WERI-Rb-1 (cell line): Measurements from ENCODE around the gene TNF.

Experiments
- DNase-seq: peaks from one replicate; pipeline ENCODE4 v3.0.0-alpha.2; 2020
- H3K27ac ChIP-seq: fragments of 250-450 bp; sonication (Bioruptor Pico); 2 replicates; pipeline ENCODE4 v1.5.1; 2020; ENCODE audit warnings: mild to moderate bottlenecking, moderate library complexity
- H3K27me3 ChIP-seq: fragments of 250-450 bp; sonication (Bioruptor Pico); 2 replicates; pipeline ENCODE4 v1.5.1; 2021; ENCODE audit warnings: mild to moderate bottlenecking, low read depth, moderate library complexity; ENCODE audit not compliant: insufficient read depth, severe bottlenecking
- H3K36me3 ChIP-seq: fragments of 250-450 bp; sonication (Bioruptor Pico); 2 replicates; pipeline ENCODE4 v1.5.1; 2020; ENCODE audit warnings: mild to moderate bottlenecking, moderate library complexity
- H3K4me3 ChIP-seq: 2 replicates; pipeline ENCODE4 v1.5.1; 2011; ENCODE audit warnings: low read depth, mild to moderate bottlenecking, control low read depth, low read length
- H3K9me3 ChIP-seq: fragments of 250-450 bp; sonication (Bioruptor Pico); 2 replicates; pipeline ENCODE4 v1.5.1; 2021; ENCODE audit warnings: mild to moderate bottlenecking, moderate library complexity; ENCODE audit not compliant: severe bottlenecking
- CTCF ChIP-seq: IDR thresholded peaks from 2 replicates; pipeline ENCODE4 v1.5.1; 2011; ENCODE audit warnings: low read depth, mild to moderate bottlenecking, control low read depth, inconsistent platforms, low read length

TNF gene

DNA sequence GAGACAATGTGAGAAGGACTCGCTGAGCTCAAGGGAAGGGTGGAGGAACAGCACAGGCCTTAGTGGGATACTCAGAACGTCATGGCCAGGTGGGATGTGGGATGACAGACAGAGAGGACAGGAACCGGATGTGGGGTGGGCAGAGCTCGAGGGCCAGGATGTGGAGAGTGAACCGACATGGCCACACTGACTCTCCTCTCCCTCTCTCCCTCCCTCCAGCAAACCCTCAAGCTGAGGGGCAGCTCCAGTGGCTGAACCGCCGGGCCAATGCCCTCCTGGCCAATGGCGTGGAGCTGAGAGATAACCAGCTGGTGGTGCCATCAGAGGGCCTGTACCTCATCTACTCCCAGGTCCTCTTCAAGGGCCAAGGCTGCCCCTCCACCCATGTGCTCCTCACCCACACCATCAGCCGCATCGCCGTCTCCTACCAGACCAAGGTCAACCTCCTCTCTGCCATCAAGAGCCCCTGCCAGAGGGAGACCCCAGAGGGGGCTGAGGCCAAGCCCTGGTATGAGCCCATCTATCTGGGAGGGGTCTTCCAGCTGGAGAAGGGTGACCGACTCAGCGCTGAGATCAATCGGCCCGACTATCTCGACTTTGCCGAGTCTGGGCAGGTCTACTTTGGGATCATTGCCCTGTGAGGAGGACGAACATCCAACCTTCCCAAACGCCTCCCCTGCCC lies 1.7 kb downstream of the TNF start:
- no peak overlapping the region for H3K27ac ChIP-seq
- H3K36me3 ChIP-seq: no peaks in the 10 kb centered on the region
- H3K27me3 ChIP-seq: no peaks in the 10 kb centered on the region
- H3K4me3 ChIP-seq: no peak overlapping the region
- no peak for DNase-seq
- H3K9me3 ChIP-seq: no peaks in the 10 kb centered on the region
- no peak for TF ChIP-seq CTCF

DNA sequence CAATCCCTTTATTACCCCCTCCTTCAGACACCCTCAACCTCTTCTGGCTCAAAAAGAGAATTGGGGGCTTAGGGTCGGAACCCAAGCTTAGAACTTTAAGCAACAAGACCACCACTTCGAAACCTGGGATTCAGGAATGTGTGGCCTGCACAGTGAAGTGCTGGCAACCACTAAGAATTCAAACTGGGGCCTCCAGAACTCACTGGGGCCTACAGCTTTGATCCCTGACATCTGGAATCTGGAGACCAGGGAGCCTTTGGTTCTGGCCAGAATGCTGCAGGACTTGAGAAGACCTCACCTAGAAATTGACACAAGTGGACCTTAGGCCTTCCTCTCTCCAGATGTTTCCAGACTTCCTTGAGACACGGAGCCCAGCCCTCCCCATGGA lies 2.2 kb downstream of the TNF start:
- H3K36me3 ChIP-seq: no peaks in the 10 kb centered on the region
- no peaks in the 10 kb centered on the region for H3K27me3 ChIP-seq
- H3K4me3 ChIP-seq: no peak overlapping the region
- DNase-seq: no peak
- H3K27ac ChIP-seq: no peak overlapping the region
- no peak for TF ChIP-seq CTCF
- H3K9me3 ChIP-seq: no peaks in the 10 kb centered on the region

DNA sequence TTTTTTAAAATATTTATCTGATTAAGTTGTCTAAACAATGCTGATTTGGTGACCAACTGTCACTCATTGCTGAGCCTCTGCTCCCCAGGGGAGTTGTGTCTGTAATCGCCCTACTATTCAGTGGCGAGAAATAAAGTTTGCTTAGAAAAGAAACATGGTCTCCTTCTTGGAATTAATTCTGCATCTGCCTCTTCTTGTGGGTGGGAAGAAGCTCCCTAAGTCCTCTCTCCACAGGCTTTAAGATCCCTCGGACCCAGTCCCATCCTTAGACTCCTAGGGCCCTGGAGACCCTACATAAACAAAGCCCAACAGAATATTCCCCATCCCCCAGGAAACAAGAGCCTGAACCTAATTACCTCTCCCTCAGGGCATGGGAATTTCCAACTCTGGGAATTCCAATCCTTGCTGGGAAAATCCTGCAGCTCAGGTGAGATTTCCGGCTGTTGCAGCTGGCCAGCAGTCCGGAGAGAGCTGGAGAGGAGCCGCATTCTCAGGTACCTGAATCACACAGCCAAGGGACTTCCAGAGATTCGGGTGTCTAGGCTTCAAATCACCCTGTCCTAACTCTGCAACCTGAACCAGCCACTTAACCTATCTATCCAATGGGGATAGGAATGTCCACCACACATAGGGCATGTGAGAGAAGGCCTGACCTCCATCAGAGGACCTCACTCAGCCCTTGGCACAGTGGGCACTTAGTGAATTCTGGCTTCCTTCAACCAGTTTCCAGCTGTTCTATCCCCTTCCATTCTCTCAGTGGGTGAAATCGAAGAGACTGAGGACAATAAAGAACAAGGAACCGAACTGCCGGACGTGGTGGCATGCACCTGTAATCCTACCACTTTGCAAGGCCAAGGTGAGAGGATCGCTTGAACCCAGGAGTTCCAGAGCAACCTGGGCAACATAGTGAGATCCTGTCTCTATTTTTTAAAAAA lies 3.1 kb downstream of the TNF start:
- H3K27ac ChIP-seq: no peak overlapping the region
- no peaks in the 10 kb centered on the region for H3K9me3 ChIP-seq
- TF ChIP-seq CTCF: no peak
- DNase-seq: no peak
- no peak overlapping the region for H3K4me3 ChIP-seq
- H3K27me3 ChIP-seq: no peaks in the 10 kb centered on the region
- H3K36me3 ChIP-seq: no peaks in the 10 kb centered on the region

- H3K36me3 ChIP-seq: no peaks in the 10 kb centered on the region
- no peak for DNase-seq
- no peak overlapping the region for H3K4me3 ChIP-seq
- H3K27ac ChIP-seq: no peak overlapping the region
- TF ChIP-seq CTCF: no peak
- no peaks in the 10 kb centered on the region for H3K9me3 ChIP-seq
- no peaks in the 10 kb centered on the region for H3K27me3 ChIP-seq
Measured at GRCh38 chr6:31579119-31579505, 3.7 kb downstream of the TNF start.

- Histone ChIP-seq H3K27ac (no peak overlapping the region), H3K4me3 (no peak overlapping the region), H3K36me3 (no peaks in the 10 kb centered on the region), H3K27me3 (no peaks in the 10 kb centered on the region), H3K9me3 (no peaks in the 10 kb centered on the region)
- no peak for DNase-seq
- TF ChIP-seq CTCF: no peak
Measured at GRCh38 chr6:31579546-31580437, 4.4 kb downstream of the TNF start.
